Uterus (tissue), 4 donors: ENCODE measurements around the gene GTF3C4. TPM values are rescaled to one million over a fixed set of nuclear protein-coding genes. Genes with fewer than 3 reads are reported as not detected.

Experiments used
- DNase-seq, 2 donors: peaks; one replicate each; pipeline ENCODE4 v3.0.0-alpha.2; 2019 to 2020
- H3K27ac ChIP-seq, 2 donors: fragments of 200-600 bp; sonication (generic); 1 replicate in 1 of 2; 2 replicates in 1 of 2; pipeline ENCODE4 v1.5.1; 2016 to 2018
- H3K27me3 ChIP-seq, 2 donors: fragments of 200-600 bp; sonication (generic); one replicate each; pipeline ENCODE4 v1.5.1; 2018 to 2019; ENCODE audit warnings: control low read depth in 1 of 2
- H3K36me3 ChIP-seq, 2 donors: fragments of 200-600 bp; sonication (generic); one replicate each; pipeline ENCODE4 v1.5.1; 2019; ENCODE audit warnings: control low read depth in 1 of 2
- H3K4me1 ChIP-seq, 2 donors: fragments of 200-600 bp; sonication (generic); one replicate each; pipeline ENCODE4 v1.5.1; 2018 to 2019; ENCODE audit warnings: control low read depth in 1 of 2
- H3K4me3 ChIP-seq, 2 donors: fragments of 200-600 bp; sonication (generic); 1 replicate in 1 of 2; 2 replicates in 1 of 2; pipeline ENCODE4 v1.5.1; 2018 to 2019; ENCODE audit warnings: mild to moderate bottlenecking in 1 of 2
- H3K9me3 ChIP-seq, 2 donors: fragments of 200-600 bp; sonication (generic); one replicate each; pipeline ENCODE4 v1.5.1; 2019; ENCODE audit warnings: control low read depth in 1 of 2
- CTCF ChIP-seq, 4 experiments: fragments of 200-600 bp in 2 of 4; fragments of 450-650 bp in 2 of 4; sonication (generic) in 2 of 4; IDR thresholded peaks; one replicate each; pipeline ENCODE4 v1.5.1; 2016 to 2019; ENCODE audit warnings: antibody characterized with exemption in 4 of 4, mild to moderate bottlenecking in 2 of 4, moderate library complexity in 1 of 4
- POLR2A ChIP-seq, 2 donors: fragments of 450-650 bp; IDR thresholded peaks; one replicate each; pipeline ENCODE4 v1.6.1; 2016; ENCODE audit warnings: antibody characterized with exemption in 2 of 2, mild to moderate bottlenecking in 1 of 2, moderate library complexity in 1 of 2
- intact Hi-C: fragments of 100-400 bp; cut with DNase I; formaldehyde crosslinking; loops from one replicate; pipeline ENCODE4 v1.15.1; 2023; ENCODE audit warnings: low total_unique reads
- total RNA-seq, 4 donors: library from RNA; depleted of rRNA in 3 of 4; stranded (reverse); fragments of >200 nt in 3 of 4; gene quantifications; one replicate each; pipeline versions ENCODE4 v1.1.0 to v1.2.4, GENCODE V29; 2014 to 2023
- donor health status: DM: yes; HTN: yes; CAD: no.

GTF3C4 gene
- total RNA-seq, 4 donors from 2014 or later = 3.2 to 27.8 (median 10.5) TPM

GRCh38 chr9:132732326-132733259 lies 62.3 kb downstream of the GTF3C4 start:
- Histone ChIP-seq H3K9me3 (no peaks in the 10 kb centered on the region), H3K27ac (no peak overlapping the region), H3K27me3 (no peaks in the 10 kb centered on the region), H3K4me3 (no peak overlapping the region), H3K4me1 (no peaks in the 10 kb centered on the region), H3K36me3 (no peaks in the 10 kb centered on the region)
- TF ChIP-seq POLR2A (IDR thresholded peaks at IDR 0.05) (no peak), CTCF (IDR thresholded peaks at IDR 0.05) (no peak)
- DNase-seq = no peak
- intact Hi-C loops = no loop called here

- Histone ChIP-seq H3K9me3 (no peaks in the 10 kb centered on the region), H3K4me1 (no peaks in the 10 kb centered on the region), H3K4me3 (no peak overlapping the region), H3K27me3 (no peaks in the 10 kb centered on the region), H3K36me3 (no peaks in the 10 kb centered on the region), H3K27ac (no peak overlapping the region)
- no peak for DNase-seq
- no peak for TF ChIP-seq POLR2A (IDR thresholded peaks at IDR 0.05)
- no peak for TF ChIP-seq CTCF (IDR thresholded peaks at IDR 0.05)
- intact Hi-C loops = no loop called here
Observed at GRCh38 chr9:132733260-132733815, 63.1 kb downstream of the GTF3C4 start.

GRCh38 chr9:132739710-132740310 lies 69.5 kb downstream of the GTF3C4 start:
- intact Hi-C loops = no loop called here
- no peaks in the 10 kb centered on the region for H3K36me3 ChIP-seq
- H3K27me3 ChIP-seq = peaks cover 0 to 28% of the 10 kb centered on the region in 2 donors
- DNase-seq = no peak
- no peak overlapping the region for H3K4me3 ChIP-seq
- H3K4me1 ChIP-seq = no peaks in the 10 kb centered on the region
- H3K27ac ChIP-seq = no peak overlapping the region
- TF ChIP-seq POLR2A (IDR thresholded peaks at IDR 0.05) (no peak), CTCF (IDR thresholded peaks at IDR 0.05) (no peak)
- H3K9me3 ChIP-seq = no peaks in the 10 kb centered on the region

GRCh38 chr9:132740526-132741309 lies 70.5 kb downstream of the GTF3C4 start:
- H3K27me3 ChIP-seq = peaks cover 0 to 31% of the 10 kb centered on the region in 2 donors
- DNase-seq = no peak

More at GRCh38 chr9:132740526-132741309, 70.5 kb downstream of the GTF3C4 start:
- Histone ChIP-seq H3K4me1 (no peaks in the 10 kb centered on the region), H3K36me3 (no peaks in the 10 kb centered on the region), H3K4me3 (no peak overlapping the region), H3K9me3 (no peaks in the 10 kb centered on the region), H3K27ac (no peak overlapping the region)
- no peak for TF ChIP-seq POLR2A (IDR thresholded peaks at IDR 0.05)
- TF ChIP-seq CTCF (IDR thresholded peaks at IDR 0.05) = no peak
- intact Hi-C loops = no loop called here
